Right lobe of liver (tissue), 4 donors: ENCODE measurements around the gene ADH1C.

Experiments used
- POLR2A ChIP-seq: fragments of 450-650 bp; IDR thresholded peaks from one replicate; pipeline ENCODE4 v1.6.1; 2017; ENCODE audit warnings: antibody characterized with exemption, mild to moderate bottlenecking
- TF ChIP-seq, protein P1 (sequence below), 4 donors: fragments of 200-600 bp in 3 of 4; fragments of 450-650 bp in 1 of 4; IDR thresholded peaks; one replicate each; pipeline versions ENCODE4 v1.5.1 to v1.8.0; 2016 to 2022; ENCODE audit warnings: antibody characterized with exemption in 4 of 4, mild to moderate bottlenecking in 2 of 4
- donor health status: DM: no; HTN: no; CAD: no.
- donor health status: DM: no; HTN: no; CAD: no.
- donor health status: DM: no; HTN: yes; CAD: no.

- TF ChIP-seq, protein P1, sequence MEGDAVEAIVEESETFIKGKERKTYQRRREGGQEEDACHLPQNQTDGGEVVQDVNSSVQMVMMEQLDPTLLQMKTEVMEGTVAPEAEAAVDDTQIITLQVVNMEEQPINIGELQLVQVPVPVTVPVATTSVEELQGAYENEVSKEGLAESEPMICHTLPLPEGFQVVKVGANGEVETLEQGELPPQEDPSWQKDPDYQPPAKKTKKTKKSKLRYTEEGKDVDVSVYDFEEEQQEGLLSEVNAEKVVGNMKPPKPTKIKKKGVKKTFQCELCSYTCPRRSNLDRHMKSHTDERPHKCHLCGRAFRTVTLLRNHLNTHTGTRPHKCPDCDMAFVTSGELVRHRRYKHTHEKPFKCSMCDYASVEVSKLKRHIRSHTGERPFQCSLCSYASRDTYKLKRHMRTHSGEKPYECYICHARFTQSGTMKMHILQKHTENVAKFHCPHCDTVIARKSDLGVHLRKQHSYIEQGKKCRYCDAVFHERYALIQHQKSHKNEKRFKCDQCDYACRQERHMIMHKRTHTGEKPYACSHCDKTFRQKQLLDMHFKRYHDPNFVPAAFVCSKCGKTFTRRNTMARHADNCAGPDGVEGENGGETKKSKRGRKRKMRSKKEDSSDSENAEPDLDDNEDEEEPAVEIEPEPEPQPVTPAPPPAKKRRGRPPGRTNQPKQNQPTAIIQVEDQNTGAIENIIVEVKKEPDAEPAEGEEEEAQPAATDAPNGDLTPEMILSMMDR (IDR thresholded peaks at IDR 0.05): no peak
- no peak for TF ChIP-seq POLR2A
Measured at GRCh38 chr4:99323756-99324155, 28.8 kb downstream of the ADH1C start.
